GM21825 (cell line): ENCODE measurements around the gene HMGCLL1.

Source experiments
- ATAC-seq: cut with Tn5 transposase; IDR thresholded peaks from one replicate; pipeline ENCODE4 v1.9.1; 2021; ENCODE audit warnings: mild to moderate bottlenecking, moderate library complexity; ENCODE audit not compliant: unreplicated experiment

Gene HMGCLL1

DNA sequence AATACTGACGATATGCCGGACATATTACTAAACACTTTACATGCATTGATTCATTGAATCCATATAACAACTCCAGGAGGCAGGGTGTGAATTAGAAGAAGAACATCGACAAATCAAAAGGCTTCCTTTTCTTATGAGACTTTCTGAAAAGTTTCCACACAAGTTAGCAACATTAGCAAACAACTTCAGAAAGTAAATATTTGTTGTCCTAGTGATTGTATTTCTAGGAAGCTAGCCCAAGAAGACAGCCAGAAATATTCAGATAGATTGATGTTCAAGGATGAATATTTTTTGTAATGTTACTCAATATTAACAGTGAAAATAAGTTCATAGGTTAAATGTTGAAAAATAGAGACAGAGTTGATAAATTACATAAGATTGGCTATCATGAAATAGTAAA lies 131.1 kb downstream of the HMGCLL1 start:
- no peak for ATAC-seq

- no peak for ATAC-seq
Measured at GRCh38 chr6:55445648-55446204, 133.3 kb downstream of the HMGCLL1 start.

DNA sequence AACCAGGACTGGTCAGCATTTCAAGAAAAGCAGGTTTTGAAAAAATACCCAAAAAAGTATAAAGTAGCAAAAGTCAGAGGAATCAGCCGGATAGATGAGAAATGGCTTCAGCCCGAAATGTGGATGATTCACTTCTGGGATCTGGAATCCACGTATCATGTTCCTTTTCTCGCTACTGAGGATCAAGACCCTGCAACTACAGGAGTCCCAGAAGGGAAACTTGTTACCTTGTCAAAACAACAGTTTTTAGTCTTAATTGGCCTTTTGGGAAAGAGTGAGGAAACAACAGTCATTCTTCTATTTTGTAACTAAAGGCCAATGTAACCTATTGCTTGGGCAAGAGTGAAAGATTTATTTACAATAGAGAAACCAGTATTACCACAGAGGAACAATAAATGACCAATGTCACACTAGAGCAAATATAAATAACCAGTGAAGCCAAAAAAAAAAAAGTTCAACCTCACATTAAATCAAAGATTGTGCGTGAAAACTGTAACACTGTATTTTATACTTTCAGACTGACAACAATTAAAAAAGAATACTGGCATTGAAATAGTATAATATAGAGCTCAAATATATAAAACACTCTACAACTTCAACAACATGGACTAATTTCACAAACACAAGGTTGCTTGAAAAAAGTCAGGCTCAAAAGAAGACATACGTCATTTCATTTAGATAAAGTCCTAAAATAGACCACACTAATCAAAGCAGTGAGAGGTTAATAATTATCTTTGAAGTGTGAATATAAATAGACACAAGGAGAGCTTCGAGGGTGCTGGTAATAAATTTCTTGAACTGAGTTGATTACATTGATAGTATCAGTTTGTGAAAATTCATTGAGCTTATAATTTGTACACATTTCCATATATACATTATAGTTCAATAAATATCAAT lies 135.5 kb downstream of the HMGCLL1 start:
- no peak for ATAC-seq

DNA sequence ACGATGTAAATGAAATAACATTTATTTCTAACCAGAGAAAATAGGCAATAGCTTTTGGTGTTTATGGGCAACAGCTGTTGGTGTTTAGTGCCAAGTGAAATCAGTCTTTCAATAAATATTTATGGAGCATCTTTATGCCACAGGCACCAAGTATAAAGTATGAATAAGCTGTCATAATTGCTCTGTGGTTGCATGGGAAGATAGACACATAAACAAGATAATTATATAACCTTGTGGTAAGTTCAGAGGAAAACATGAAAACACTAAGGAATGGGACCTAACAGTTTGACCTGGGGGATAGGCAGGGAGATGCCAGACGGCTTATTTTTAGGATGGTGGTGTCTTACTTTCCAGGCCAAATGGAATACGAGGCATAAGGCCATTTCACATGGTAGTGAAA lies 140.8 kb downstream of the HMGCLL1 start:
- ATAC-seq = no peak

DNA sequence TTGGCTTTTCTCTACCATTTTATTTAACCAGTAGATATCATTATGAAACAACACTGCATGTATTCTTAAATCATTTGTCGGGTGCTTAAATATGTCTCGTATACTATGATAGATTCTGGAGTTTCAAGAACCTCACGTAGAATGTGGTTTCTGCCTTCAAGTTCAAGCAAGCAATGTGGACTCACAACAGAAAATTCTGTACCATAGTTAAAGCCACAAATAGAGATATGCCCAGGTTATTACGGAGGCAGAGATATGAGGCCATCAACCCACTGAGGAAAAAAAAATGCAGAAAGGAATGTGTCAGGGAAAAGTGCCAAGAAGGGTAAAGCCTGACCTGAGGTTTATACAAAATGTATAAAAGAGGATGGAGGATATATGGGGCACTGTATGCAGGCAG lies 141.9 kb downstream of the HMGCLL1 start:
- no peak for ATAC-seq

- no peak for ATAC-seq
Measured at GRCh38 chr6:55433446-55434130, 145.4 kb downstream of the HMGCLL1 start.

DNA sequence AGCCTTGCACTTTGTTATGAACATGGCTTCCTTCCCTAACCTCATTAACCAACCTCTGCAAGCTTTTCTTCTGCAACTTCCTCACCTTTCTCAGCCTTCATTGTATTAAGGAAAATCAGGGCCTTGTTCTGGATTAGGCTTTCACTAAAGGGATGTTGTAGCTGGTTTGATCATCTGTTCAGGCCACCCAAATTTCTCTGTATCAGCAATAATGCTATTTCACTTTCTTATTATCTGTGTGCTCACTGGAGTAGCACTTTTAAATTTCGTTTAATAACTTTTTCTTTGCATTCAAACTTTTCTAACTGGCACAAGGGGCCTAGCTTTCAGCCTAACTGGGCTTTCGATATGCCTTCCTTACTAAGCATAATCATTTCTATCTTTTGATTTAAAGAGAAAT lies 155.1 kb downstream of the HMGCLL1 start:
- no peak for ATAC-seq

DNA sequence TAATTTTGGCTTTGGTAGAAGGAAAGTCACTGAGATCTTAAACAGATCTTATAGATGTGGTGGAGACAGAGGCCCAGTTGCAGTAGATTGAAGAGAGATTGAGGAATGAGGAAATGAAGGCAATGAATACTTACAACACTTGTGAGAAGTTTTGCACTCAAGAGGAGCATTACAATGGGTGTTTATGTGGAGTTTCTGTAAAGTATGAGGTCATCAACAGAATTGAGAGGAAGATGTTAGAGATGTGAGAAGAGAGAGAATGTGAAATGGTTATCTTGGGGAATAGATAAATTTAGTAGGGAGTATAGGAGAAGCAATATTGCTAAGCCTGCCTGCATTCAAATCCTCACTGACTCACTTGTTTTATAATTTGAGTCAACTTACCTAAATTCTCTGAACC lies 168.3 kb downstream of the HMGCLL1 start:
- no peak for ATAC-seq

DNA sequence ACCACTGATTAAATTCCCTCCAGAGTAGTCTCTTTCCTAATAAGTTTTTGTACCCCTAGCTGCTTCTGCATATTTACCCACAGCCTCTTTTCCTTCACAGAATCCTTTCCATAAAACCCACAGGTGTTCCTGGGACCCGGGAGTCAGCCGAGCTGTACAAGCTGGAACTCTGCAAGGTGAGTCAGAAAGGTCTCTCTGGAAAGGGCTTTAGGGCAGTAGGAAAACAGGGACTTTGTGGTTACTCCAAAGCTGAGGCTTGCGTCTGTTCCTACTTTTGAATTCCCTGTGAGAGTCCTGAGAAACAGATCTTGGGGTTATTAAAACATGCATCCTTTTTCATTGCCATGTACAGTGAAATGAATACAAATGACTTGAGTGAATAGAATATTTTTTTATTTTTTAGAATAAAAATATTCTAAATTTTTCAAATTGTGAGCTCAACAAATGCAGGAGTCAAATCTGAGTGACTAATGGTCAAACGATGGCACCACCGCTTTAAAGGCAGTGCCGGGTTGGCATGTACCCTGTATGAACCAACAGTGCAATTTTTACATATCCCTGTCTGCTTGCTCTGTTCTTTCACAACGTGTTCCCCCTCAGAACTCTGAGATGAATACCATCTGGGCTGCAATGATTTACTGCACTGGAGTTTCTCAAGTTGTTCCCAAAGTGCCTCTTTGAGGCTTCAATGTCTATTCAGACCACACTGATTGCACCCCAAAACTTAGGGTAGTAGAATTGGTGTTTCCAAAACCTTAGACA lies 173.3 kb downstream of the HMGCLL1 start:
- no peak for ATAC-seq

DNA sequence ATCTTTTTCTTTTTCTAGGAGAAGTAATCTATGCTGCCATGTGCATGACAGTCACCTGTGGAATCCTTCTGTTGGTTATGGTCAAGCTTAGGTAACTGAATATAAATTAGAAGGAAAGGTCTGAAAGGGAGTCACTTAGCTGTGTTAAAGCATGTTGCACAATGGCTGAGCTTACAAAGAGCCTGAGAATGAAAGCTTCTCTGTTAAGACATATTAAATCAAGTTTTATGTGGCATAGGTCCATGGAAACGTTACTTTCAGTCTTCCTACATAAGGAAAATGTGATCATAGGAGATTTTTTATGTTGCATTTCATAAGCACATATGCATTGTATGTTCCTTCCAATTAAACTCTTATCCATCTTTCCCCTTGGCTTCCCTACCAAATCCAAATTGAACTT lies 179.6 kb downstream of the HMGCLL1 start:
- ATAC-seq = no peak

GRCh38 chr6:55397986-55398385 lies 181.0 kb downstream of the HMGCLL1 start:
- no peak for ATAC-seq

- no peak for ATAC-seq
Measured at GRCh38 chr6:55395871-55396270, 183.1 kb downstream of the HMGCLL1 start.

DNA sequence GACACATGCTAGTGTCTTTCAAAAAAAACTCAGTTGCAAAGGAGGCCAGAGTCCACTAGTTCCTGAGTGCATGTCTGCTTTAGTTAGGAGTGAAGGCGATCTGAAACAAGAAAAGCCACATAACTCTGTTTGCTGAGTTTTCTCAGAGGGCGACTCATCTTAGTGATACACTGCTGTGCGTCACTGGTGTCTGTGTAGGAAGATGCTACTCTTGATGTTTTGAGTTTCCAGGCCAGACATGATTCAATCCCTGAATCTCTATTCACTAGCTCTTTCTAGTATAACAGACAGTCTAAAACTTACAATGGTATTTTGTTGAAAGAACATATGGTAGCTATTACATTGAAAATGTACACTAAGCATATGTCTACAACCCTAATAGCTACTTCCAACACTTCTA lies 190.8 kb downstream of the HMGCLL1 start:
- ATAC-seq = no peak
